Measurements from ENCODE around the gene MKNK1.

DNA sequence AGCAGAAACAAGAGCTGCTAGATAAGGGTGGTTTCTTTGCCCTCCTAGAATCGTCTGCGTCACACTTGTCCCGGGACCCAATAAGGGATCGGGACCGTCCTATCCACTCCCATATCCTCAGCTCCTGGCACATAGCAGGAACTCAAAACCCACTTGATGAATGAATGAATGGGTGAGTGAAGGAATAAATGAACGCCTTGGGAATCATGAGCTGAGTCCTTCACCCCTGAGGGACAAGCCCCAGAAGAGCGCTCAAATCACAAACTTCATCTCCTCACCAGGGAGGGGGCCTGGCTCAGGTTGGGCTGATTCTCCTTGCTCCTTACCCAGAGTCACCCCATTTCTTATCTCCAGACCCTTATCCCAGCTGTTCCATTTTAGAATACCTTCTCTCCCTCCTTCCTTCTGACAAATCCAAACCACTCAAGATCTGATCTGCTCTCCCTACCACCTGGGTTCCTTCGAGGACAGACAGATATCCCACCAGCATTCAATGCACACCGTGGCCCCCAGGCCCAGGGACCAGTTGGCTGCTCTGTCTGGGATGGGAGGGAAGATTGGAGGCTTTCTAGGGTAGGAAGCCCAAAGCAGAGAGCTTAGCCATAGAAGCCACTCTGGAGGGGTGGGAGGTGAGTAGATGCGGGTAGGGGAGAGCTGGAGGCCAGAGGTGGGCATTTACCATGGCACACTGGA is 13.2 kb upstream of the MKNK1 start:
- TF ChIP-seq, protein P1, sequence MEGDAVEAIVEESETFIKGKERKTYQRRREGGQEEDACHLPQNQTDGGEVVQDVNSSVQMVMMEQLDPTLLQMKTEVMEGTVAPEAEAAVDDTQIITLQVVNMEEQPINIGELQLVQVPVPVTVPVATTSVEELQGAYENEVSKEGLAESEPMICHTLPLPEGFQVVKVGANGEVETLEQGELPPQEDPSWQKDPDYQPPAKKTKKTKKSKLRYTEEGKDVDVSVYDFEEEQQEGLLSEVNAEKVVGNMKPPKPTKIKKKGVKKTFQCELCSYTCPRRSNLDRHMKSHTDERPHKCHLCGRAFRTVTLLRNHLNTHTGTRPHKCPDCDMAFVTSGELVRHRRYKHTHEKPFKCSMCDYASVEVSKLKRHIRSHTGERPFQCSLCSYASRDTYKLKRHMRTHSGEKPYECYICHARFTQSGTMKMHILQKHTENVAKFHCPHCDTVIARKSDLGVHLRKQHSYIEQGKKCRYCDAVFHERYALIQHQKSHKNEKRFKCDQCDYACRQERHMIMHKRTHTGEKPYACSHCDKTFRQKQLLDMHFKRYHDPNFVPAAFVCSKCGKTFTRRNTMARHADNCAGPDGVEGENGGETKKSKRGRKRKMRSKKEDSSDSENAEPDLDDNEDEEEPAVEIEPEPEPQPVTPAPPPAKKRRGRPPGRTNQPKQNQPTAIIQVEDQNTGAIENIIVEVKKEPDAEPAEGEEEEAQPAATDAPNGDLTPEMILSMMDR (optimal IDR thresholded peaks at IDR 0.05 in 1 of 3, IDR thresholded peaks at IDR 0.05 in 1 of 3, conservative IDR thresholded peaks at IDR 0.05 in 1 of 3; ENCODE audit: extremely low read depth in 1 of 3, insufficient read depth in 2 of 3, low read length in 3 of 3) = no peak
- no peak for TF ChIP-seq EZH2 (IDR thresholded peaks at IDR 0.05; ENCODE audit: low read length)
